Right lobe of liver (tissue), 4 donors: Measurements from ENCODE around the gene MINAR1.

ENCODE experiments used
- CTCF ChIP-seq, 4 donors: fragments of 200-600 bp in 3 of 4; fragments of 450-650 bp in 1 of 4; IDR thresholded peaks; one replicate each; pipeline versions ENCODE4 v1.5.1 to v1.8.0; 2016 to 2022; ENCODE audit warnings: antibody characterized with exemption in 4 of 4, mild to moderate bottlenecking in 2 of 4
- POLR2A ChIP-seq: fragments of 450-650 bp; IDR thresholded peaks from one replicate; pipeline ENCODE4 v1.6.1; 2017; ENCODE audit warnings: antibody characterized with exemption, mild to moderate bottlenecking
- donor health status: DM: no; HTN: no; CAD: no.
- donor health status: DM: no; HTN: no; CAD: no.
- donor health status: DM: no; HTN: yes; CAD: no.

DNA sequence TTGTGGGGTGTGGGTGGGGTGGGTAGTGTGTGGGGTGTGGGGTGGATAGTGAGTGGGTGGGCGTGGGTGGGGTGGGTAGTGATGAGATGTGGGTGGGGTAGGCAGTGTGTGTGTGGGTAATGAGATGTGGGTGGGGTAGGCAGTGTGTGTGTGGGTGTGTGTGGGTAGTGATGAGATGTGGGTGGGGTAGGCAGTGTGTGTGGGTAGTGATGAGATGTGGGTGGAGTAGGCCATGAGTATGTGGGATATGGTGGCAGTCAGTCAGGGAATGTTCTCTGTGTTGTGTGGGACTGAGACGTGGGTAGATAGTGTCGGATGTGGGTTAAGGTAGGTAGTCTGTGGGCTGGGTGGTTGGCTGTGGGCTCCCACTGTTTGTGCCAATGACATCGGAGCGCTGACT is 7.1 kb downstream of the MINAR1 start:
- TF ChIP-seq CTCF (IDR thresholded peaks at IDR 0.05): no peak
- no peak for TF ChIP-seq POLR2A
